HG03064 (cell line): ENCODE results near the gene RNU7-1.

Source experiments
- ATAC-seq: cut with Tn5 transposase; IDR thresholded peaks from one replicate; pipeline ENCODE4 v1.9.1; 2021; ENCODE audit warnings: low read depth; ENCODE audit not compliant: unreplicated experiment

Gene RNU7-1

DNA sequence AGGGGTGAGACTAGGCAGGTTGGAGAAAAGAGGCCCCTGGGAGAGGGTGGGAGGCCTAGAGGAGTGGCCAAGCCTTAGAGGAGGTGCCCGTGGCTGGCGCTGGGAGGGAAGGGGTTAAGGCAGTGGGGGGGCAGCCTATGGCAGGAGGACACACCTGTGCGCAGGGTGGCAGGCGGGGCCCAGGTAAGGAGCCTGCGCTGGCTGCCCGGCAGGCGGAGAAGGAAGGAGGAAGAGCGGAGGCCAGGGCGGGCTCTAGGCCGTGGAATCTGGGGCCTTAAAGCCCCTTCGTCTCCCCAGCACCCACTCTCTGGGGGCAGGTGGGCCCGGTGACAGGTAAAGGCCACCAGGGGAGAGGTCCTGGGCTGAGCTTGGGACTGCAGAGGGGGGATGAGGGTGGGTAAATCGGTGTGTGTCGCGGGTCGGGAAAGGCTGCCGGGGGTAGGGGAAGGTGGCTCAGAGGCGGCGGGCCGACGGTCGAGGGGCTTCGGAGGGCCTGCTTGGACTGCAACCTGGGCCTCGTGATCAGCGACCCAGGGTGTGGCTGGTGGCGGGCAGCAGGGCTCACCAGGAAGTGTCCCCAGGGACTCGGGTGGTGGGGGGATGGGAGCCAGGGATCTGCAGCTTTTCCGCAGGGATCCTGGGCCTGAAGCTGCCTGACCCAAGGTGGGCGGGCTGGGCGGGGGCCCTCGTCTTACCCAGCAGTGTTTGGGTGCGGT is 19.6 kb downstream of the RNU7-1 start:
- ATAC-seq: no peak

- no peak for ATAC-seq
Observed at GRCh38 chr12:6963791-6964413, 20.3 kb downstream of the RNU7-1 start.

DNA sequence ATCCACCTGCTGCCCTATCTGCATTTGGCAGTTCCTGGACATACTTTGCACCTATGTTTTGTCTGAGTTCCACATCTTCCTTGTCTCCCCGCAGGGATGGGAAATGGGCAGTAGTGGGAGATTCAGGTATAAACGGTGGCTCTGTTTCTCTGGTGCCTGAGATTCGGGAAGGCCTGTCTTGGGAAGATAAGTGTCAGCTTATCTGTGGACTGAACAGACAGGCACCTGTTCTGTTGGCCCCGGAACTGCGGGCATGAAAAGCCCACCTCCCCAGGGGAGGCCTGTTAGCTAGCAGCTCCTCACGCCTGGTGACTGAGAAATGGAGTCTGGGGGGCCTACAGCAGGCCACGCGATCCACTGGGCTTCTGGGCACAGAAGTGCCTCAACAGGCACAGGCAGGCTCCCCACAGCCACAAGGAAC is 21.0 kb downstream of the RNU7-1 start:
- ATAC-seq: no peak

DNA sequence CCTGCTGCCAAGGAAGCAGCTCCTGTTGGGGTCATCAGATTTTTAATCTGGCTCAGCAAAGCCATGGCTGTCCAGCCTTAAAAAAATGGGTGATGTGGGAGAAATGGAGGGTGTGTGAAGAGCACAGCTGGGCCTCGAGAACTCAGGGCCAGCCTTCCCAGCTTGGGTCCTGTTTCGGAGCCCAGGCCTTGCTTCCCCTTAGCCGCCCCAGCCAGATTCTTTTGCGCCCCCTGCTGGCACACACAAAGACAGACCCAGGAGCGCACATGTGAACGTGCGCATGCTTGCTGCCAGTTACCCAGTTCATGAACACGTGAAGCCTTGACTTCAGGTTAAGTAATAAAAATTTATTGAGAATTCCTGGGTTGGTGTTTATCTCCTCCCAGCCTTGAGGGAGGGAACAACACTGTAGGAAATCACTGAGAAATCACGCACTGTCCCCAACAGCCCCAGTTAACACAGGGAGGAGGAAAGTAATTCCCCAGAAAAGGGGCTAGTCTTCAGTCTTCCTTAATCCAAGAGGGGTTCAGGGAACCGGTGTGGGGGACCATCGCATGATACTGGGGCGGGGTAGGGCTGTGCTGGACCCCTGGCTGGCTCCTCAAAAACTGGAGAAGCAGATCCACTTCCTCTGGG is 21.5 kb downstream of the RNU7-1 start:
- ATAC-seq: no peak

GRCh38 chr12:6965714-6966113 is 22.1 kb downstream of the RNU7-1 start:
- ATAC-seq: no peak

- ATAC-seq: no peak
Observed at GRCh38 chr12:6966351-6966750, 22.7 kb downstream of the RNU7-1 start.

DNA sequence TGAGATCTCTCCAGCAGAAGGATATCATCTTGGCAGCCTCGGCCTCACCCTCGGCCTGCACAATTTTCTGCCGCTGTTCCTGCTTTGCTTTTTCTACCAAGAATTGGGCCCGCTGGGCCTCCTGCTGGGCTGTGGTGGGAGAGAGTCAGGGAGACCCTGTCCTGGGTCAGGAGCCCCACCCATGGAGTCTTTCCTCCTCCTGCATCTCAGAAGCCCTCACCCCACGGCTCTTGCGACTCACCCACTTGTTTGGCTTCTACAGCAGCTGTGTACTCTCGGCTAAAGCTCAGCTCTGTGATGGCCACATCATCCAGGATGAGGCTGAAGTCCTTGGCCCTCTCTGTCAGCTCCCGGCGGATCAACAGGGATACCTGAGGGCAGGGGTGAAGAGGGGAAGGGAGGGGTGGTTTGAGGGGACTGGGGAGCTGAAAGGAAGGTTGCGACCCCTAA is 24.1 kb downstream of the RNU7-1 start:
- ATAC-seq: no peak

DNA sequence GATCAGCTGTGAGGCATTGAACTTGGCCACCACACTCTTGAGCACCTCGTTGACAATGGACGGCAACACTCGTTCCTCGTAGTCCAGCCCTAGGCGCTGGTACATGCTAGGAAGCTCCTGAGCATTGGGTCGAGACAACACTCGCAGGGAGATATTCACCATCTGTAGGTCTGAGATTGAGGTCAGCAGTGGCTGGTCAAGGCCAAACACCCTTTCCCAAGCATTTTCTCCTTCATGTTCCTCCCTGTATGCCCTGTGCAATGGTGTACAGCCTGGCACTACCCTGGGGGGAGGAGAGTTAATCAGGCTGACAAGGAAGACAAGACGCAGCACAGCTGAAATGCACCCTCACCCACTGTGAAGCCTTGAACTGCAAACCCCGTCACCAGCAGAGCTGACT is 24.8 kb downstream of the RNU7-1 start:
- ATAC-seq: no peak

GRCh38 chr12:6970096-6970527 is 26.5 kb downstream of the RNU7-1 start:
- ATAC-seq: peak; percentile 28

DNA sequence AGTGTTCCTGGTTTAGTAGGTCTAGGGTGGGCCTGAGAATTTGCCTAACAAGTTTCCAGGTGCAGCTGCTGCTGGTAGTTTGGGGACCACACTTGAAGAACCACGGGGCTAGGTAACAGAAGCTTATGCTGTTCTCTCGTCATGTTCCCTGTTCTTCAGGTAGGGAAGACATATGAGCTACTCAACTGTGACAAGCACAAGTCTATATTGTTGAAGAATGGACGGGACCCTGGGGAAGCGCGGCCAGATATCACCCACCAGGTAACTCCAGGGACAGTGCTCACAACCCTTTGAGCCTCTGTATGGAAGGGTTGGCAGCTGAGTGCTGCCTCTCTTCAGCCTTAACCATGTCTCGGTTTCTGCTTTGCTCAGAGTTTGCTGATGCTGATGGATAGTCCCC is 30.6 kb downstream of the RNU7-1 start:
- ATAC-seq: no peak

GRCh38 chr12:6975297-6976032 is 31.8 kb downstream of the RNU7-1 start:
- ATAC-seq: no peak

DNA sequence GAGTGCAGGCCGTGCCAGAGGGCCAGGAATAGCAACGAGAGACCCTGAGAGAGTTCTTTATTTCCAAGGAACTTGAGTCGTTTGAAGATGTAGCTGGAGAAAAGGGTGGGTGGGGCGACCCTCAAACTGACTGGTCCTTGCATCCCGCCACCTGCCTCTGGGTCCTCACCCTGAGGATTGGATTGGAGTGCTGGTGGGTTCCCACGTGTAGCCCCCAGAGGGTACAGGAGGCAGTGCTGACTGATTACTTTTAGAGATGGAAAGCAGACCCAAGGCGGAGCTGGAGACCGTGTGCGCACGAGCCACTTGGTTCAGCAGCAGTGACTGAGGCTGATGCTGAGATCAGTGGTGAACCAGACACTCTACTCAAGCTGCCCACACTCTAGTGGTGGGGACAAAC is 34.0 kb downstream of the RNU7-1 start:
- no peak for ATAC-seq

DNA sequence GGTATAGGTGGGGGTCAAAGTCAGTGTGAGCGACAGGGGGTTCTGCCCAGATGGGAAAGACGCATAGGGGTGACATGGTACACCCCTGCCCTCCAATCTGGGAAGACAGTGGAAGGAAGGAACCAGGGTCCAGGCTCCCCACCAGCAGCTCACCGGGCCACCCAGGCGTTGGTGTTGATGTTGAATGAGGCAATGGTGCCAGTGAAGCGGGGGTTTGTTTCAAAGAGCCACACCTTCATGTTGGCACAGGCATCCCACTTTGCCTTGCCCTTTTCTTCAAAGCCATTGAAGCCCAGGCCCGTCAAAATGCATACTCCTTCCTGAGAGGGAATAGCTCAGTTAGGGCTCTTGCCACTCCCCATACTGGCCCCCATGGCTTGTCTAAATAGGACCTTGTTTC is 34.6 kb downstream of the RNU7-1 start:
- no peak for ATAC-seq

DNA sequence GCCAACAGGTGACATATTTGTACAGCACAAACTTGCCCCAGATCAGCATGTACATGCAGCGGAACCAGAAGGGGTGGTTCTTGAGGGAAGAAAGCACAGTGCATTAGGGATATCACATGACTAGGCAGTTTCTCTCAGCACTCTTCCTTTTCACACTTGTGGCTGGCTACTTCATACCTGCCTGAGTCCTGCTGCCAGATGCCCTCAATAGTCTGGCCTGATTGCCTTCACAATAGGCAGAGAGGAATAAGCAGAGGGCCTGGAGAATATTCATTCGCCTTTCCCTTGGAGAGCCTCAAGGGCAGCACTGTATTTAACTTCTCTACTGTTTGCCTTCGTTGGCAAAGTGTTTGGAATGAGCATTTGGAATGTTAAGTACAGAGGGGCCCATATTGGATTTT is 35.0 kb downstream of the RNU7-1 start:
- ATAC-seq: no peak

DNA sequence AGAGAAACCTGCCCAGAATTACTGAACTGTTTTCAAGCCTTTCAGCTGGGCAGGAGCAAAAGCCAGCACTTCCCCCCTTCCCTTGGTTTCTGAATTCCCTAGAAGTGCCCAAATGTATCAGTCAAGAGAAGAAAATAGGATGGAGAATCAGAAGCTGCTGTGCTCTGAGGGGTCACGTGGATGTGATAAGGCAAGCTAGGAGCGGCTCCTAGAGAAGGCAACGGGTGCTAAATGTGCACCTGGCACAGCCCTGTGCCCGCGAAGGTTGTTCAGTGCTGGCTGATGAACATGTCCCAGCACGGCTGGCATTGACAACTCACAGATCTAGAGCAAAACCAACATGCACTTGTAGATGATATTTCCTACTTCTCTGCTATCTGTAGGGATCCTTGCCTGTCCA is 35.4 kb downstream of the RNU7-1 start:
- ATAC-seq: no peak

DNA sequence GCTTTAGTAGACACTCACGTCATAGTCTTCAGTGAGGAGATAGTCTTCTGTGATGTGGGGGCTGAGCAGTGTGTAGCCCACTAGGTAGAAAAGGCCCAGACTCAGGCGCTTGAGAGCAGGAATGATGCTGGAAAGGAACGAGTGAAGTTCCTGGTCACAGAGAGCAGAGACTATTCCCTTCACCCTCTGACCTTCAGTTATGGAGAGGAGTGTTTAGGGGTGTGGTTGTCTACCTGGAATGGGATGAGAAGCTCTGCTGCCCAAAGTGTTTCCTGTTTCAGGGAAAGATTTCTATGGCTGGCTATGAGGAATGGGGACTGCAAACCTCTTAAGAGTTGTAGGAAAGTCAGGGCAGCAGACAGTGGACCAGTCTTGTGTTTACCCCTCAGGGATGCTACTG is 35.8 kb downstream of the RNU7-1 start:
- ATAC-seq: no peak

- no peak for ATAC-seq
Observed at GRCh38 chr12:6980075-6980474, 36.5 kb downstream of the RNU7-1 start.

DNA sequence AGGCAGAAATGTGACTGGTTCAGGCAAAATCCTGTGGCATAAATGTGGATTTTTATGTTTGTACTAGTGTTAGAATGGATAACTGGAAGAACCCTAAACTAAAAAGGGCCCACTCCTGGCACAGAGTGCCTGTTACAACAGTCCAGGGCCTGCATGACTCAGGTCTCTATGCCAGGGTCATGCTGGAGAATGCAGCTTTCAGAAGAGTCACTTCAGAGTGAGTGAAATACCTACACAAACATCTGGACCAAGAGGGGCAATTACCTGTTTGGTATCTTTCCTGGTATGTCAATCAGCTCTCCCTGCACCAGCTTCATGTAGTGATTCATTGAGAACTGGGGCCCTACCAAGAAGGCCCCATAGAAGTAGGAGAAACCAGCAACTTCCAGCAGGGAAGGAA is 37.1 kb downstream of the RNU7-1 start:
- no peak for ATAC-seq

- ATAC-seq: no peak
Observed at GRCh38 chr12:6981152-6982052, 37.8 kb downstream of the RNU7-1 start.

- ATAC-seq: no peak
Observed at GRCh38 chr12:6982532-6982931, 38.9 kb downstream of the RNU7-1 start.
